CD4-positive, alpha-beta T cell (primary cell): ENCODE measurements around the gene PTGIS. TPM values are rescaled to one million over a fixed set of nuclear protein-coding genes. Genes with fewer than 3 reads are reported as not detected.
"Not testable (repeated sequence)": the region's sequence is repeated elsewhere in the genome, so short reads cannot be mapped to it uniquely, and the experiment has no call there.

Source experiments
- ATAC-seq: fragments of 200-7000 bp; cut with Tn5 transposase; one replicate; pipeline ENCODE4 v1.10.0; 2022; ENCODE audit warnings: mild to moderate bottlenecking; ENCODE audit not compliant: poor library complexity
- CTCF ChIA-PET: fragments of 350-600 bp; sonication (Branson Sonifier 250); formaldehyde crosslinking; loops from one replicate; lab custom pipeline; 2021; ENCODE audit warnings: antibody characterized with exemption, inconsistent platforms; lab: Charles Lee
- POLR2A ChIA-PET: fragments of 350-600 bp; sonication (Branson Sonifier 250); formaldehyde crosslinking; loops from one replicate; lab custom pipeline; 2021; ENCODE audit warnings: antibody characterized with exemption, inconsistent platforms; lab: Charles Lee
- DNase-seq, 14 experiments: peaks; one replicate each; pipeline ENCODE4 v3.0.0-alpha.2; 2013 to 2020; ENCODE audit warnings: mixed read lengths in 2 of 14
- H3K27ac ChIP-seq, 2 donors: one replicate each; pipeline versions ENCODE4 v1.5.1 to v1.7.0; 2013; ENCODE audit warnings: low read length in 2 of 2, low read depth in 1 of 2, mild to moderate bottlenecking in 1 of 2
- H3K27me3 ChIP-seq, 2 experiments: 1 replicate in 1 of 2; 2 replicates in 1 of 2; pipeline versions ENCODE4 v1.6.1 to v1.7.0; 2013; ENCODE audit warnings: low read length in 2 of 2, control low read depth in 1 of 2, mild to moderate bottlenecking in 1 of 2, moderate library complexity in 1 of 2; ENCODE audit not compliant: insufficient read depth in 2 of 2, control insufficient read depth in 1 of 2
- H3K36me3 ChIP-seq: one replicate; pipeline ENCODE4 v1.6.1; 2013; ENCODE audit warnings: low read length, control low read depth; ENCODE audit not compliant: insufficient read depth
- H3K4me1 ChIP-seq: one replicate; pipeline ENCODE4 v1.6.1; 2013; ENCODE audit warnings: low read length, control low read depth; ENCODE audit not compliant: insufficient read depth
- H3K4me3 ChIP-seq: one replicate; pipeline ENCODE4 v1.5.1; 2013; ENCODE audit warnings: mild to moderate bottlenecking, low read length, moderate library complexity
- H3K9me3 ChIP-seq, 2 experiments: 1 replicate in 1 of 2; 2 replicates in 1 of 2; pipeline versions ENCODE4 v1.6.1 to v1.7.0; 2013; ENCODE audit warnings: low read length in 2 of 2, mild to moderate bottlenecking in 2 of 2, control low read depth in 1 of 2, moderate library complexity in 1 of 2; ENCODE audit not compliant: control insufficient read depth in 1 of 2, insufficient read depth in 1 of 2
- H3K27ac Mint-ChIP-seq: one replicate; pipeline ENCODE4 v1.8.0; 2020; ENCODE audit warnings: mixed read lengths
- H3K27me3 Mint-ChIP-seq: one replicate; pipeline ENCODE4 v1.8.0; 2021; ENCODE audit warnings: mixed read lengths
- H3K36me3 Mint-ChIP-seq: one replicate; pipeline ENCODE4 v1.8.0; 2021; ENCODE audit warnings: low read depth, mixed read lengths
- H3K4me1 Mint-ChIP-seq: one replicate; pipeline ENCODE4 v1.8.0; 2021; ENCODE audit warnings: low read depth, mixed read lengths
- H3K4me3 Mint-ChIP-seq: one replicate; pipeline ENCODE4 v1.8.0; 2020; ENCODE audit warnings: mild to moderate bottlenecking, mixed read lengths
- H3K9me3 Mint-ChIP-seq: one replicate; pipeline ENCODE4 v1.8.0; 2020; ENCODE audit warnings: mixed read lengths
- intact Hi-C, 2 experiments: fragments of 100-400 bp; cut with DNase I in 1 of 2; cut with micrococcal nuclease in 1 of 2; formaldehyde crosslinking; loops; one replicate each; pipeline versions ENCODE4 v1.15.1 to v1.9.0; 2023 to 2025; cut with DNase I, micrococcal nuclease
- total RNA-seq, 174 experiments: library from RNA in 2 of 174; stranded (reverse) in 2 of 174; gene quantifications; one replicate each; pipeline ENCODE4 v1.2.3 and lab custom pipeline; 2021 to 2026
- TF ChIP-seq, protein P1 (sequence below): fragments of 200-600 bp; IDR thresholded peaks from one replicate; pipeline ENCODE4 v1.8.0; 2022; ENCODE audit warnings: antibody characterized with exemption, mild to moderate bottlenecking

The PTGIS gene
- total RNA-seq, 2 experiments from 2014 or later = not detected

DNA sequence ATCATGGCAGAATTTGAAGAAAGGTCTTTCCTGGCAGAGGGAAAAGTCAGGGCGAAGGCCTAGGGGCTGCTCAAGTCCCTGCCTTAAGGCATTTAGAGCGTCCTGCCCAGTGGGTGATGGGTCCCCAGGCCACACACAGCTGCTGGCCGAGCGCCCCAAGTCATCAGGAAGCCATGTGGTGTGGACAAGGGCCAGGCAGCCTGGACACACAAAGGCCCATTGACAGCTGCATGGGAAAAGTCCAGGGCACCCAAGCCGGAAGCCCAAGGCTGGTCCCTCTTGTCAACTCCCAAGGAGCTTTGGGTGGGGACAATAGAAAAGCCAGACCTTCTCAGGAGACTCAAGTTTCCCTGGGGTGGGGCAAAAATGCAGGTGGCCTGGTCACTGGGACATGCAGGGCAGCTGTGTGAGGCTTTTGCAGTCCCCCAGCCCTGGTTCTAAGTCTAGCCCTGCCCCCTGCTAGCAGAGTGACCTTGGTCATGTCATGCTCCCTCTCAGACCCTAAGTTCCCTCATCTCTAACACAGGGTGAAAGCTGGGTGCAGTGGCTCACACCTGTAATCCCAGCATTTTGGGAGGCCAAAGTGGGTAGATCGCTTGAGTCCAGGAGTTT, 44.3 kb upstream of the PTGIS start:
- H3K4me1 ChIP-seq = peaks cover 20% of the 10 kb centered on the region
- H3K4me3 Mint-ChIP-seq = no peak overlapping the region
- ChIA-PET CTCF (interaction anchor here (1.0 to 1.3 kb wide), 2 partner anchors 233 to 278 kb away, joined by 3 read pairs; no protein-coding TSS in a partner anchor), POLR2A (interaction anchor here (0.5 kb wide), 1 partner anchor 11 kb away, joined by 3 read pairs; no protein-coding TSS in a partner anchor)
- peaks cover 16% of the 10 kb centered on the region for H3K27me3 Mint-ChIP-seq
- H3K27ac ChIP-seq = no peak overlapping the region
- TF ChIP-seq, protein P1, sequence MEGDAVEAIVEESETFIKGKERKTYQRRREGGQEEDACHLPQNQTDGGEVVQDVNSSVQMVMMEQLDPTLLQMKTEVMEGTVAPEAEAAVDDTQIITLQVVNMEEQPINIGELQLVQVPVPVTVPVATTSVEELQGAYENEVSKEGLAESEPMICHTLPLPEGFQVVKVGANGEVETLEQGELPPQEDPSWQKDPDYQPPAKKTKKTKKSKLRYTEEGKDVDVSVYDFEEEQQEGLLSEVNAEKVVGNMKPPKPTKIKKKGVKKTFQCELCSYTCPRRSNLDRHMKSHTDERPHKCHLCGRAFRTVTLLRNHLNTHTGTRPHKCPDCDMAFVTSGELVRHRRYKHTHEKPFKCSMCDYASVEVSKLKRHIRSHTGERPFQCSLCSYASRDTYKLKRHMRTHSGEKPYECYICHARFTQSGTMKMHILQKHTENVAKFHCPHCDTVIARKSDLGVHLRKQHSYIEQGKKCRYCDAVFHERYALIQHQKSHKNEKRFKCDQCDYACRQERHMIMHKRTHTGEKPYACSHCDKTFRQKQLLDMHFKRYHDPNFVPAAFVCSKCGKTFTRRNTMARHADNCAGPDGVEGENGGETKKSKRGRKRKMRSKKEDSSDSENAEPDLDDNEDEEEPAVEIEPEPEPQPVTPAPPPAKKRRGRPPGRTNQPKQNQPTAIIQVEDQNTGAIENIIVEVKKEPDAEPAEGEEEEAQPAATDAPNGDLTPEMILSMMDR = no peak
- H3K4me1 Mint-ChIP-seq = peaks cover 17% of the 10 kb centered on the region
- intact Hi-C loops = loop anchor here in 1 of 2 experiments (10.0 kb wide), 1 partner anchor 113 kb away; no protein-coding TSS in a partner anchor
- no peak overlapping the region for H3K4me3 ChIP-seq
- ATAC-seq (no peak), DNase-seq (no peak)
- no peaks in the 10 kb centered on the region for H3K36me3 Mint-ChIP-seq
- H3K9me3 Mint-ChIP-seq = no peaks in the 10 kb centered on the region
- no peaks in the 10 kb centered on the region for H3K36me3 ChIP-seq
- no peaks in the 10 kb centered on the region for H3K9me3 ChIP-seq
- peaks cover 3 to 14% of the 10 kb centered on the region in 2 experiments for H3K27me3 ChIP-seq
- H3K27ac Mint-ChIP-seq = no peak overlapping the region

DNA sequence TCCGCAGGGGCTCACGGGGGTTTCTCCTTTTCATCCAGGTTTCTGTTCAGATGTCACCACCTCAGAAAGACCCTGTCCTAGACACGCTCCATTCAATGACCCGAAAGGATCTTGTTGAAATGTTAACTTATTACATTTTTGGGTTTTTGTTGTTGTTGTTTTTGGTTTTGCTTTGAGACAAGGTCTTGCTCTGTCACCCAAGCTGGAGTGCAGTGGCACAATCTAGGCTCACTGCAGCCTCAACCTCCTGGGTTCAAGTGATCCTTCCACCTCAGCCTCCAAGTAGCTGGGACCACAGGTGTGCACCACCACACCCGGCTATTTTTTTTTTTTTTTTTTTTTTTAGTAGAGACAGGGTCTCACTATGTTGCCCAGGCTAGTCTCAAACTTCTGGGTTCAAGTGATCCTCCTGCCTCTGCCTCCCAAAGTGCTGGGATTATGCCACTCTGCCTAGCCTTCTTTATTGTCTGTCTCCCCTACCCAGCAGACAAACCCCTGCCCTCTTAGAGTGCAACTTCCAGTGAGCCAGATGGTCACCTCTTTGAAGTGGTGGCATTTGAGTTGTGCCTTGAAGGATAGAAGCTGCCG, 43.7 kb upstream of the PTGIS start:
- not testable (repeated sequence) for H3K4me3 Mint-ChIP-seq, H3K9me3 ChIP-seq, H3K36me3 Mint-ChIP-seq, H3K27ac ChIP-seq, H3K9me3 Mint-ChIP-seq, DNase-seq, H3K36me3 ChIP-seq, H3K27ac Mint-ChIP-seq, ATAC-seq, H3K4me3 ChIP-seq
- intact Hi-C loops = loop anchor here (1.0 to 10.0 kb wide), 4 partner anchors 113 to 317 kb away; no protein-coding TSS in a partner anchor
- ChIA-PET POLR2A (interaction anchor here (0.5 kb wide), 1 partner anchor 11 kb away, joined by 3 read pairs; no protein-coding TSS in a partner anchor), CTCF (interaction anchor here (1.0 to 1.3 kb wide), 3 partner anchors 15 to 279 kb away, joined by 3 read pairs; no protein-coding TSS in a partner anchor)
- peaks cover 20% of the 10 kb centered on the region for H3K4me1 ChIP-seq
- peaks cover 3 to 14% of the 10 kb centered on the region in 2 experiments for H3K27me3 ChIP-seq
- Mint-ChIP-seq H3K27me3 (peaks cover 16% of the 10 kb centered on the region), H3K4me1 (peaks cover 17% of the 10 kb centered on the region)

DNA sequence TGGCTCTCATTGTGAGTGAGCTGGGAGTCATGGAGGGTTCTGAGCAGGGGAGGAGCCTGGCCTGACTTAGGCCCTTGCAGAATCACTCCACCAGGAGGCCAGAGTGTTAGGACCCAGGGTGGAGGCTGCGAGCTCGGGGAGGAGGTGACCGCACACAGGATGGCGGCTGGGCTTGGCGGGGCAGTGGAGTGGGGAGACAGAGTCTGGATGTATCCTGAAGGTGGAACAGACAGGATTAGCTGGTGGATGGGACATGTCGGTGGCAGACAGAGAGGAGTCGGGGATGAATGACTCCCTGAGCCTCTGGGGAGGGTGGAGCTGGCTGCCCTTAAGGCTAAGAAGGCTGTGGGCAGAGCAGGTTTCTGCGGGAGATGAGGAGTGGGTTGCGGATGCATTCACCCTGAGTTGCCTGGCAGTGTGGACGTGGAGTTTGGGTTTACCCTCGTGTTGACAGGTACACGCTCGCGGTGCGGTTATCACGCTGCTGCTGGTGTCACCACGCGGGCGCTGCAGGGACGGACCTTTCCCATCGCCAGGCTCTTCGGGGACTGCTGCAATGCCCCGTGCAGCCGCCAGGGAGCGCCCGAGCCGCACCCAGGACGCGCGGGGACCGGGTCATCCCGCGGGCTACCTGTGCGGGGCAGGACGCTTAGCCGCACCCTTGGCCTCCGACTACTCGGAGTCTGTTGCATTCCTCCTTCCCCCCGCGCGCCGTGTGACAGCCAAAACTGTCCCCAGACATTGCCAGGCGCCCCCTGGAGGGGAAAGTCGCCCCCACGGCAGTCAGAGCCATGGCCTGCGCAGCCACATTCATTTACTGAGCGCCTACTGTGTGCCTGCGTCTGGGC, 43.0 kb upstream of the PTGIS start:
- ChIA-PET POLR2A (no interaction called here), CTCF (interaction anchor here (0.8 to 2.0 kb wide), 5 partner anchors 15 to 240 kb away, joined by 3 to 8 read pairs (median 4); no protein-coding TSS in a partner anchor)
- no peaks in the 10 kb centered on the region for H3K9me3 Mint-ChIP-seq
- H3K36me3 ChIP-seq = no peaks in the 10 kb centered on the region
- DNase-seq (peak; percentile 52 to 84 (median 66)), ATAC-seq (peak; percentile 68)
- no peak overlapping the region for H3K4me3 Mint-ChIP-seq
- peaks cover 16% of the 10 kb centered on the region for H3K27me3 Mint-ChIP-seq
- H3K36me3 Mint-ChIP-seq = no peaks in the 10 kb centered on the region
- H3K27ac Mint-ChIP-seq = no peak overlapping the region
- no peak overlapping the region for H3K27ac ChIP-seq
- H3K4me1 Mint-ChIP-seq = peaks cover 17% of the 10 kb centered on the region
- peaks cover 20% of the 10 kb centered on the region for H3K4me1 ChIP-seq
- peaks cover 3 to 14% of the 10 kb centered on the region in 2 experiments for H3K27me3 ChIP-seq
- H3K9me3 ChIP-seq = no peaks in the 10 kb centered on the region
- no peak overlapping the region for H3K4me3 ChIP-seq
- TF ChIP-seq, protein P1 = peak; percentile 100
- intact Hi-C loops = loop anchor here (1.0 to 10.0 kb wide), 4 partner anchors 114 to 317 kb away; no protein-coding TSS in a partner anchor
